Activated CD4-positive, alpha-beta T cell treated with anti-CD3 and anti-CD28 coated beads, Interleukin-2, amount 50 U/mL, for 4 hours (primary cell): ENCODE measurements around the gene TYW5.

ENCODE experiments used
- DNase-seq, 2 experiments: peaks; one replicate each; pipeline ENCODE4 v3.0.0-alpha.2; 2020

TYW5 gene

GRCh38 chr2:199972088-199972626 lies 16.9 kb upstream of the TYW5 start:
- no peak for DNase-seq

- no peak for DNase-seq
Observed at GRCh38 chr2:199968126-199968525, 12.8 kb upstream of the TYW5 start.

- DNase-seq = no peak
Observed at GRCh38 chr2:199966976-199967375, 11.7 kb upstream of the TYW5 start.

- DNase-seq = no peak
Observed at GRCh38 chr2:199966405-199966804, 11.1 kb upstream of the TYW5 start.

GRCh38 chr2:199962203-199962602 lies 6.9 kb upstream of the TYW5 start:
- no peak for DNase-seq

GRCh38 chr2:199958014-199958413 lies 2.7 kb upstream of the TYW5 start:
- no peak for DNase-seq

- no peak for DNase-seq
Observed at GRCh38 chr2:199956062-199956380, 730 bp upstream of the TYW5 start.

- DNase-seq = no peak
Observed at GRCh38 chr2:199955007-199955338, 318 bp downstream of the TYW5 start.

GRCh38 chr2:199951023-199951422 lies 4.3 kb downstream of the TYW5 start:
- no peak for DNase-seq

GRCh38 chr2:199950396-199950795 lies 4.9 kb downstream of the TYW5 start:
- DNase-seq = no peak

GRCh38 chr2:199946836-199947235 lies 8.5 kb downstream of the TYW5 start:
- no peak for DNase-seq

- DNase-seq = no peak
Observed at GRCh38 chr2:199946196-199946595, 9.1 kb downstream of the TYW5 start.

- no peak for DNase-seq
Observed at GRCh38 chr2:199943373-199943772, 11.9 kb downstream of the TYW5 start.

- no peak for DNase-seq
Observed at GRCh38 chr2:199940373-199940772, 14.9 kb downstream of the TYW5 start.

GRCh38 chr2:199936554-199936953 lies 18.7 kb downstream of the TYW5 start:
- DNase-seq = no peak

- DNase-seq = no peak
Observed at GRCh38 chr2:199933466-199933865, 21.8 kb downstream of the TYW5 start.

GRCh38 chr2:199932312-199932855 lies 22.9 kb downstream of the TYW5 start:
- DNase-seq = no peak

GRCh38 chr2:199929262-199929661 lies 26.0 kb downstream of the TYW5 start:
- no peak for DNase-seq

- no peak for DNase-seq
Observed at GRCh38 chr2:199928626-199929025, 26.7 kb downstream of the TYW5 start.

GRCh38 chr2:199928226-199928625 lies 27.1 kb downstream of the TYW5 start:
- no peak for DNase-seq

- no peak for DNase-seq
Observed at GRCh38 chr2:199926806-199927205, 28.5 kb downstream of the TYW5 start.

GRCh38 chr2:199923924-199924323 lies 31.4 kb downstream of the TYW5 start:
- no peak for DNase-seq

GRCh38 chr2:199922856-199923255 lies 32.4 kb downstream of the TYW5 start:
- no peak for DNase-seq

GRCh38 chr2:199916980-199917379 lies 38.3 kb downstream of the TYW5 start:
- DNase-seq = no peak

GRCh38 chr2:199914372-199914958 lies 40.8 kb downstream of the TYW5 start:
- DNase-seq = no peak
